Stimulated activated CD4-positive, alpha-beta T cell treated with anti-CD3 and anti-CD28 coated beads, Interleukin-2, amount 100 ng/mL, for 24 hours (primary cell): ENCODE measurements around the gene YWHAE.
A peak's percentile ranks its signal among the peaks of the same experiment; 100 is the strongest.
"Not testable (repeated sequence)": the region's sequence is repeated elsewhere in the genome, so short reads cannot be mapped to it uniquely, and the experiment has no call there.

Source experiments
- DNase-seq, 2 donors: peaks; one replicate each; pipeline ENCODE4 v3.0.0-alpha.2; 2020

Gene YWHAE

GRCh38 chr17:1324201-1324771, 75.7 kb downstream of the YWHAE start:
- DNase-seq = no peak

- DNase-seq = no peak
These were observed 76.7 kb downstream of the YWHAE start for GRCh38 chr17:1323336-1323735.

- no peak for DNase-seq
These were observed 77.5 kb downstream of the YWHAE start for GRCh38 chr17:1322480-1322879.

GRCh38 chr17:1322014-1322428, 78.0 kb downstream of the YWHAE start:
- DNase-seq = no peak

- DNase-seq = no peak
These were observed 84.1 kb downstream of the YWHAE start for GRCh38 chr17:1315891-1316403.

- no peak for DNase-seq
These were observed 84.6 kb downstream of the YWHAE start for GRCh38 chr17:1315409-1315808.

- no peak for DNase-seq
These were observed 86.6 kb downstream of the YWHAE start for GRCh38 chr17:1313270-1314005.

- no peak for DNase-seq
These were observed 87.7 kb downstream of the YWHAE start for GRCh38 chr17:1312261-1312870.

- not testable (repeated sequence) for DNase-seq
These were observed 92.2 kb downstream of the YWHAE start for GRCh38 chr17:1307829-1308228.

- DNase-seq = no peak
These were observed 95.0 kb downstream of the YWHAE start for GRCh38 chr17:1304962-1305563.

- DNase-seq = no peak
These were observed 95.5 kb downstream of the YWHAE start for GRCh38 chr17:1304522-1304921.

- no peak for DNase-seq
These were observed 97.3 kb downstream of the YWHAE start for GRCh38 chr17:1302761-1303160.

- DNase-seq = no peak
These were observed 98.5 kb downstream of the YWHAE start for GRCh38 chr17:1301546-1301945.

- no peak for DNase-seq
These were observed 99.6 kb downstream of the YWHAE start for GRCh38 chr17:1300371-1300905.

GRCh38 chr17:1299552-1300370, 100.3 kb downstream of the YWHAE start:
- DNase-seq = no peak

- DNase-seq = peak; percentile 56
These were observed 101.4 kb downstream of the YWHAE start for GRCh38 chr17:1298606-1299005.
